Hepatocyte (in vitro differentiated cells): Measurements from ENCODE around the gene CAMSAP1.

ENCODE experiments used
- EZH2 ChIP-seq: fragments of 200-600 bp; sonication (generic); IDR thresholded peaks from 2 replicates; pipeline ENCODE4 v1.6.1; 2016; ENCODE audit warnings: antibody characterized with exemption, mild to moderate bottlenecking, borderline replicate concordance
- EZH2phosphoT487 ChIP-seq: fragments of 200-600 bp; sonication (generic); IDR thresholded peaks from one replicate; pipeline ENCODE4 v1.6.1; 2018; ENCODE audit warnings: antibody characterized with exemption, mild to moderate bottlenecking, low read depth, moderate library complexity; ENCODE audit not compliant: unreplicated experiment, severe bottlenecking
- TF ChIP-seq, protein P1 (sequence below): fragments of 200-600 bp; sonication (generic); IDR thresholded peaks from 2 replicates; pipeline ENCODE4 v1.5.1; 2016; ENCODE audit warnings: antibody characterized with exemption, mild to moderate bottlenecking; ENCODE audit not compliant: poor library complexity

DNA sequence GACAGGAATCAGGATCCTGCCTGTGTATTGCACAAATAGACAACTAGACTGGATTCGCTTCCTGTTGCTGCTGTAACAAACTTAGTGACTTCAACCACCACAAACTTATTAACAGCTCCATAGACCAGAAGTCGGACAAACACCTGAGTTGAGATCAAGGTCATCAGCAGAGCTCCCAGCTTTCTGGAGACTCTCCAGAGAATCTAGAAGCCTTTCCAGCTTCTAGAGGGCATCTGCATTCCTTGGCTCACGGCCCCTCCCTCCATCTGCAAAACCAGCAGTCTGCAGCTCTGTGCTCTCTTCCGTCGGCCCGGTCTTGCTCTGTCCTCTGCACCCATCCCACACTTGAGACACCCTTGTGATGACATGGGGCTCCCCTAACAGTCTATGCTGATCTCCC lies 106.3 kb downstream of the CAMSAP1 start:
- TF ChIP-seq, protein P1, sequence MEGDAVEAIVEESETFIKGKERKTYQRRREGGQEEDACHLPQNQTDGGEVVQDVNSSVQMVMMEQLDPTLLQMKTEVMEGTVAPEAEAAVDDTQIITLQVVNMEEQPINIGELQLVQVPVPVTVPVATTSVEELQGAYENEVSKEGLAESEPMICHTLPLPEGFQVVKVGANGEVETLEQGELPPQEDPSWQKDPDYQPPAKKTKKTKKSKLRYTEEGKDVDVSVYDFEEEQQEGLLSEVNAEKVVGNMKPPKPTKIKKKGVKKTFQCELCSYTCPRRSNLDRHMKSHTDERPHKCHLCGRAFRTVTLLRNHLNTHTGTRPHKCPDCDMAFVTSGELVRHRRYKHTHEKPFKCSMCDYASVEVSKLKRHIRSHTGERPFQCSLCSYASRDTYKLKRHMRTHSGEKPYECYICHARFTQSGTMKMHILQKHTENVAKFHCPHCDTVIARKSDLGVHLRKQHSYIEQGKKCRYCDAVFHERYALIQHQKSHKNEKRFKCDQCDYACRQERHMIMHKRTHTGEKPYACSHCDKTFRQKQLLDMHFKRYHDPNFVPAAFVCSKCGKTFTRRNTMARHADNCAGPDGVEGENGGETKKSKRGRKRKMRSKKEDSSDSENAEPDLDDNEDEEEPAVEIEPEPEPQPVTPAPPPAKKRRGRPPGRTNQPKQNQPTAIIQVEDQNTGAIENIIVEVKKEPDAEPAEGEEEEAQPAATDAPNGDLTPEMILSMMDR = no peak
- no peak for TF ChIP-seq EZH2
- TF ChIP-seq EZH2phosphoT487 = no peak
